Retinal pigment epithelial cell (primary cell): ENCODE results near the gene MTHFD1L.

Experiments
- DNase-seq: peaks from one replicate; pipeline ENCODE4 v3.0.0-alpha.2; 2010; ENCODE audit warnings: low read depth
- H3K4me3 ChIP-seq: 2 replicates; pipeline ENCODE4 v1.5.1; 2011; ENCODE audit warnings: mild to moderate bottlenecking, low read length, control low read depth, moderate library complexity
- CTCF ChIP-seq: conservative IDR thresholded peaks from 2 replicates; pipeline ENCODE4 v1.5.1; 2011; ENCODE audit warnings: low read depth, low read length, control low read depth, inconsistent platforms

The MTHFD1L gene

GRCh38 chr6:150900049-150900448, 34.5 kb downstream of the MTHFD1L start:
- TF ChIP-seq CTCF: no peak
- no peak for DNase-seq
- no peak overlapping the region for H3K4me3 ChIP-seq

DNA sequence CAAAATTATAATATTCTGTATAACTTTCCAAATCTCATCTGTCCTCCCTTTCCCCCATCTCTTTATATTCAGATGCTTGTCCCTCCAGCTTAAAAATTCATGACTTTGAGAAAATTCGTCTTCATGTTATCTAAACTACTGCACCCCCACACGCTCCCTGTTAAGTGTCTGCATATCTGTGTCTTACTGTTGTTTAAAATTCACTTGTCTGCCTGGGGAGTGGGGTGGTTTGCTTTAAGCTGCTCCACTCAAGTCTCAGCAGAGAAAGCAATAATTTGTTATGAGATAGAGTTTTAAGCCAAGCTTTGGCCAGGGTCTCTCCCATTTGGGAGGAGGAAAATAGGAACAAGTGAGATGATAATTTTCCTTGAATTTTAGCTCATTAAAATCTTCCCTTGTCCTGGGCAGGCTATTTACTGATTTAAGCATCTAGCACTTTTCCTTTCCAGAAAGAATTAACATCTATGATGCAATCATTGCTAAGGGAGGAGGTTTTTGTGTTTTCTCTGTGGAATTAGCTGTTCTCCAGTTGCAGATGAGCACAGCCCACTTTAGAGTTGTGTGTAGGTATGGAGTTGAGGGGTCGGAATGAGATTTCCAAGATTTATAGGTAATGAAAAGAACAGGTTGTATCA, 36.8 kb downstream of the MTHFD1L start:
- no peak for DNase-seq

GRCh38 chr6:150905769-150906168, 40.3 kb downstream of the MTHFD1L start:
- peak; percentile 51 for TF ChIP-seq CTCF
- no peak overlapping the region for H3K4me3 ChIP-seq
- no peak for DNase-seq

More for the DNA sequence above, 36.8 kb downstream of the MTHFD1L start:
- H3K4me3 ChIP-seq: no peak overlapping the region
- TF ChIP-seq CTCF: no peak

DNA sequence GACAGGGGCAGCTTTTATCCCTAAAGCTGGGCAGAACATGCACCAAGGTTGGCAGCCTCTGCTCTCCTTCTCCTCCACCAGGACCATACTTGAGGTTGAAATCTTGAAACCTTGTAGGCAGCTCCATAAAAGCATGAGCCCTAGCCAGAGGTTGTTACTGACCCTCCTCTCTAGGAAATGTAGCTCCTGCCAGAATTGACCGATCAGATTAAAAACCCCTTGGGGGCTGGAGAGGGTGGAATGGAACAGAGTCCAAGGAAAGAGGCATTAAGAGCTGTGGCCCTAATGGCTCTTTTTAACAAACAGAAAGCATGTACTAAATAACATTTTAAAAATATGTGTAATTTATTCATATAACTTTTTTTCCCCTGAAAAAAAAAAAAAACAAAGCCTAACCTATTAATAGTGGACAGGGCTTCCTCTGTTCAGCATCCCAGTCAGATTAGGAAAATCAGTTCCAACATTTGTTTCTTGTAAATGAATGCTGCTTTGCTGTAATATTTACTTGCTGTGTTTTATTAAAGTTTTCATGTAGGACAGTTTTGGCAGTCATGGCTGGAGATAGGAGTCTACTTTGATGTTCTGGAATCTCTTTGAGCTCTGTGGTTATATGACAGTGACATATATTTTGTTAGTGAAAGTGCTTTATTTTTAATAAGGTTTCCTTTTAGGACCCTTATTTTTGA, 41.3 kb downstream of the MTHFD1L start:
- no peak overlapping the region for H3K4me3 ChIP-seq

DNA sequence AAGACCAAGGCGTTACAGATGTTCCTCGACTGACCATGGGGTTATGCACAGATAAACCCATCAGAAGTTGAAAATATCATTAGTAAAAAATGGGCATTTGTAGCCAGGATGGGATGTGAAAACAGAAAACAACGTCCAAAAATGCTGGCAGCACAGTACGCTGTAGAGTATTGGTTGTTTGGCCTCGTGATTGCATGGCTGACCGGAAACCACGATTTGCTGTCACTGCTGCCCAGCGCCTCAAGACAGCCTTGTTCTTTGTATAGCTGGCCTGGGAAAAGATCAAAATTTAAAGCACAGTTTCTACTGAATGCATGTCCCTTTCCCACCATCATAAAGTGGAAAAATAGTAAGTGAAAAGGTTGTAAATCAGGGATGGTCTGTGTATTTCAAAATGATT, 41.9 kb downstream of the MTHFD1L start:
- H3K4me3 ChIP-seq: no peak overlapping the region
- no peak for TF ChIP-seq CTCF
- no peak for DNase-seq

More for the DNA sequence above, 41.3 kb downstream of the MTHFD1L start:
- DNase-seq: no peak
- TF ChIP-seq CTCF: no peak

GRCh38 chr6:150908901-150909300, 43.4 kb downstream of the MTHFD1L start:
- no peak for TF ChIP-seq CTCF
- DNase-seq: no peak
- no peak overlapping the region for H3K4me3 ChIP-seq

GRCh38 chr6:150910561-150910960, 45.1 kb downstream of the MTHFD1L start:
- no peak for DNase-seq
- no peak overlapping the region for H3K4me3 ChIP-seq
- no peak for TF ChIP-seq CTCF
